VCaP (cell line): ENCODE data around the gene PTGER1.
A peak's percentile ranks its signal among the peaks of the same experiment; 100 is the strongest.

Source experiments
- H3K27ac ChIP-seq: fragments of 450-650 bp; 2 replicates; pipeline ENCODE4 v1.5.1; 2017
- CTCF ChIP-seq: fragments of 450-650 bp; conservative IDR thresholded peaks from 2 replicates; pipeline ENCODE4 v1.5.1; 2017; ENCODE audit warnings: mild to moderate bottlenecking, moderate library complexity

Gene PTGER1

GRCh38 chr19:14516746-14517438, 41.7 kb upstream of the PTGER1 start:
- TF ChIP-seq CTCF, result no peak

DNA sequence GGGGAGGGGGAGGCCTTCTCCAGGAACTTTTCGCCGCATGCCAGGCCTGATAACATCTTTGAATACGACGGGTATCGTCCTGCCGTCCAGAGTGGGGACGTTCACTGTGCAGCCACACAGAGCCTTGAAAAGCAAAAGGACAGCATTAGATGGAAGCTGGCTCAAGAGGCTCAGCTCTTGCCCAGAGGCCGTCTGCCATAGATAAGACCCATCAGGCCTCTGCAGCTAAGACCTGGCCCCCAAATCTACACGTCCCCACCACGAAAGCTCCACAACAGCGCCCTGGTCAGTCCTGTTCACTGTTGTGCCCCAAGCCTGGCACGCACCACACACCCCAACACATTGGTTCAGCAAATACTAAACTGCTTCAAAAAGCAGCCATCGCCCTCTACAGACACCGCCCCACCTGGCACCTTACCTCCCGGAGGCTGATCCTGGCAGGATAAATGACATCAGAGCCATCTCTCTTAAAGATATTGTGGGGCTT, 40.9 kb upstream of the PTGER1 start:
- peak overlapping the region; percentile 89; the same call in 1 of the 2 replicates for H3K27ac ChIP-seq
- TF ChIP-seq CTCF, result peak; percentile 48

More at GRCh38 chr19:14516746-14517438, 41.7 kb upstream of the PTGER1 start:
- peak overlapping the region; percentile 89 for H3K27ac ChIP-seq

DNA sequence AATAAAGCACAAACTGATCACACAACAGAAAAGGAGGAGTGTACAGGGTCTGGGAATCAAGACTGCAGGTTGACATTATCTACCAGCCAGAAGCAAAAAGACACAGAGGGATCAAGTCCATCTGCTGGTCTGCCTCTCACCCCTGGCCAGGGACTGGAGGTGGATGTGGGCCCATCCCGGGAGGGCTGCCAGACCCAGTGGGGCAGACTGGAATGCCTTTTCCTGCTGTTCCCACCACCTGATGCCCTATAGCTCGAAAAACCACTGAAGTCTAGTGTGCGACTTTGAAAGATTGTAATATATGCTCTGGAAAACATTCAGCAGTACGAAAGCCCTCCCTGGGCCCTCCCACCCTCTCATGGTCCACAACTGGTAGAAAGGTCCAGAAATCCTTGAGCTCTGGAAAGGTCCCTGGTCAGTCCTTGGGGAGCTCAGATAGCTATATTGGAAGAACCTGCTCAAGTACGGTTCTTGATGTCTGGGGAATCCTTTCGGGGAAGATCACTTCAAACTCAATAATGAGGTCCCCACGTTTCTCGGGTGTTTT, 40.4 kb upstream of the PTGER1 start:
- peak overlapping the region; percentile 89; the same call in 1 of the 2 replicates for H3K27ac ChIP-seq
- TF ChIP-seq CTCF, result no peak

DNA sequence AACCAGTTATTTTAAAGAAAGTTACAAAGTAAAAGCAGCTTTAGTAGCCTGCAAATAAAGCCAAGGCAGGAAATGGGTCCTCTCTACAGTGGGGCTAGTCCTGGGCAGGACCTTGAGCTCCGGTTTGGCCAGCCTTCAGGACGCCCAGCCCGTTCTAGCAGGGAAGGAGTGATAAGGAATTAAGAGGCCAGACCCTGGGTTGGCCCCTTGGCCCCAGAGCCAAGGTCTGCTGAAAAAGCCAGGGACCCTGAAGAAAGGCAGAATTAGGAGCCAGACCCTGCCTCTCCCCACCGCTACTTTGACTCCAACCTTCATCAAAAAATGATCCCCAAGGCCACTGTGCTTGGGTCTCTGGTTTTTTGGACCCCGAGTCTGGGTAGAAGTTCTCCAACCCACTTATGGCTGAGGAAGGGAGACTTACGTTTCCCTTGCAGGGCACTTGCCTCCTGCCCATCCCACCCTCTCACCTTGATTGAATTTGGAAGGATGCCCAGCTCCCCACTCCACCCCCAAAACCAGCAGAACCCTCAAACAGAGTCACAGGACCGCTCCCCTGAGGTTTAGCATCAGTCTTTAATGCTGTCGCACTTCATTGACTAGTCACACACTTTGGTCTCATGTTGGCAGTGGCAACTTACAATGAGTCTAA, 39.2 kb upstream of the PTGER1 start:
- TF ChIP-seq CTCF, result no peak
- H3K27ac ChIP-seq, result no peak overlapping the region

DNA sequence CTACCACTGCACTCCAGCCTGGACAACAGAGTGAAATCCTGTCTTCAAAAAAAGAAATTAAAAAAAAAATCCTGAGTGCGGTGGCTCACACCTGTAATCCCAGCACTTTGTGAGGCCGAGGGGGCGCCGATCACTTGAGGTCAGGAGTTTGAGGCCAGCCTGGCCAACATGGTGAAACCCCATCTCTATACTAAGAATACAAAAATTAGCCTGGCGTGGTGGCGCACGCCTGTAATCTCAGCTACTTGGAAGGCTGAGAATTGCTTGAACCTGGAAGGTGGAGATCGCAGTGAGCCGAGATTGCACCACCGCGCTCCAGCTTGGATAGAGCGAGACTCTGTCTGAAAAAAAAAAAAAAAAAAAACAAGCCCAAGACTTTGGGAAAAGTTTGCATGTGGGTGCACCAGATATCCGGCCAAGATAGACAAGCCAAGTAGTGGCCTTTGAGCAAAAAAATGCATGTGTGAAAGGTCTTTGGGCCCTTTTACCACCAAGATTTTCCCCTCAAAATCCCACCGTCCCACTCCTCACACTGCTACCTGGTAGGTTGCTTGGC, 37.3 kb upstream of the PTGER1 start:
- no peak for TF ChIP-seq CTCF
- no peak overlapping the region for H3K27ac ChIP-seq

- TF ChIP-seq CTCF, result no peak
- no peak overlapping the region for H3K27ac ChIP-seq
Observed at GRCh38 chr19:14511229-14511593, 36.1 kb upstream of the PTGER1 start.
